K562 (cell line): ENCODE data around the gene OBSCN.

Experiments used
- DPF2 ChIP-seq: fragments of 450-650 bp; IDR thresholded peaks from 2 replicates; pipeline ENCODE4 v1.6.1; 2016
- EZH2 ChIP-seq: IDR thresholded peaks from 2 replicates; pipeline ENCODE4 v1.6.1; 2012; ENCODE audit warnings: low read depth, mild to moderate bottlenecking, inconsistent platforms, low read length, borderline replicate concordance
- MAFK ChIP-seq: IDR thresholded peaks from 2 replicates; pipeline ENCODE4 v1.6.1; 2011; ENCODE audit warnings: low read length, improper control_type of control experiment
- MTA3 ChIP-seq: fragments of 450-650 bp; formaldehyde crosslinking; IDR thresholded peaks from 2 replicates; pipeline ENCODE4 v1.6.1; 2017; ENCODE audit warnings: mild to moderate bottlenecking, borderline replicate concordance
- SP2 ChIP-seq: IDR thresholded peaks from 2 replicates; pipeline ENCODE4 v1.6.1; 2011; ENCODE audit warnings: mild to moderate bottlenecking, low read depth, low read length, moderate library complexity; ENCODE audit not compliant: poor library complexity, severe bottlenecking; ENCODE audit errors: extremely low read depth
- TF ChIP-seq, protein P1 (sequence below): fragments of 450-650 bp; formaldehyde crosslinking; IDR thresholded peaks from 2 replicates; pipeline ENCODE4 v1.4.0; 2020; ENCODE audit warnings: mild to moderate bottlenecking, moderate library complexity
- TF ChIP-seq, protein P2 (sequence below), 3 experiments: IDR thresholded peaks in 2 of 3; conservative IDR thresholded peaks in 1 of 3; 2 replicates each; pipeline ENCODE4 v1.5.1; 2011 to 2012; ENCODE audit warnings: low read length in 3 of 3, mild to moderate bottlenecking in 3 of 3, control low read depth in 2 of 3, improper control_type of control experiment in 1 of 3, inconsistent platforms in 1 of 3, low read depth in 1 of 3, mixed read lengths in 1 of 3, moderate library complexity in 1 of 3; ENCODE audit not compliant: insufficient read depth in 2 of 3

DNA sequence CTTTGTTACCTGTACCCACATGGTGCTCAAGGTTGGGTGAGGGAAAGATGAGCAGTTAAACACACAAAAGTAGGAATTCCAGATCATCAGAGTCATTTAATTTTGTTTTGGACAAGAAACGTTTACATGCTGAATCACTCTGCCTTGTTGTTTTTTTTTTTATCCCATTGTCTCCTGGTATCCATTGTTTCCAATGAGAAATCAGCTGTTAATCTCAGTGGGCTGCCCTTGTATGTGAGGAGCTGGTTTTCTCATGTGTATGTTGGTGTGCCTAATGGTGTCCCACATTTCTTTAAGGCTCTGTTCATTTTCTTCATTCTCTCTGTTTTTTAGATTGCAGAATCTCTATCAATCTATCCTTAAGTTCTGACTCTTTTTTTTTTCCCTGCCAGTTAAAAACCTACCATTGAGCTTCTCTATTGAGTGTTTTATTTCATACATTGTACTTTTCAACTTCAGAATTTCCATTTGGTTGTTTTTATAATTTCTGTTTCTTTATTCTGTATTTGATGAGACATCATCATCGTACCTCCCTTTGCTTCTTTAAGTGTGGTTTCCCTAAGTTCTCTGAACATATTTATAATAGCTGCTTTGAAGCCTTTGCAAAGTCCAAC is 8.8 kb upstream of the OBSCN start:
- TF ChIP-seq, protein P1, sequence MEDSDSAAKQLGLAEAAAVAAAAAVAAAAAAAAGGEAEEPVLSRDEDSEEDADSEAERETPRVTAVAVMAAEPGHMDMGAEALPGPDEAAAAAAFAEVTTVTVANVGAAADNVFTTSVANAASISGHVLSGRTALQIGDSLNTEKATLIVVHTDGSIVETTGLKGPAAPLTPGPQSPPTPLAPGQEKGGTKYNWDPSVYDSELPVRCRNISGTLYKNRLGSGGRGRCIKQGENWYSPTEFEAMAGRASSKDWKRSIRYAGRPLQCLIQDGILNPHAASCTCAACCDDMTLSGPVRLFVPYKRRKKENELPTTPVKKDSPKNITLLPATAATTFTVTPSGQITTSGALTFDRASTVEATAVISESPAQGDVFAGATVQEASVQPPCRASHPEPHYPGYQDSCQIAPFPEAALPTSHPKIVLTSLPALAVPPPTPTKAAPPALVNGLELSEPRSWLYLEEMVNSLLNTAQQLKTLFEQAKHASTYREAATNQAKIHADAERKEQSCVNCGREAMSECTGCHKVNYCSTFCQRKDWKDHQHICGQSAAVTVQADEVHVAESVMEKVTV (CRISPR knock-in tag) = no peak
- peak; percentile 81 for TF ChIP-seq DPF2
- TF ChIP-seq, protein P2, sequence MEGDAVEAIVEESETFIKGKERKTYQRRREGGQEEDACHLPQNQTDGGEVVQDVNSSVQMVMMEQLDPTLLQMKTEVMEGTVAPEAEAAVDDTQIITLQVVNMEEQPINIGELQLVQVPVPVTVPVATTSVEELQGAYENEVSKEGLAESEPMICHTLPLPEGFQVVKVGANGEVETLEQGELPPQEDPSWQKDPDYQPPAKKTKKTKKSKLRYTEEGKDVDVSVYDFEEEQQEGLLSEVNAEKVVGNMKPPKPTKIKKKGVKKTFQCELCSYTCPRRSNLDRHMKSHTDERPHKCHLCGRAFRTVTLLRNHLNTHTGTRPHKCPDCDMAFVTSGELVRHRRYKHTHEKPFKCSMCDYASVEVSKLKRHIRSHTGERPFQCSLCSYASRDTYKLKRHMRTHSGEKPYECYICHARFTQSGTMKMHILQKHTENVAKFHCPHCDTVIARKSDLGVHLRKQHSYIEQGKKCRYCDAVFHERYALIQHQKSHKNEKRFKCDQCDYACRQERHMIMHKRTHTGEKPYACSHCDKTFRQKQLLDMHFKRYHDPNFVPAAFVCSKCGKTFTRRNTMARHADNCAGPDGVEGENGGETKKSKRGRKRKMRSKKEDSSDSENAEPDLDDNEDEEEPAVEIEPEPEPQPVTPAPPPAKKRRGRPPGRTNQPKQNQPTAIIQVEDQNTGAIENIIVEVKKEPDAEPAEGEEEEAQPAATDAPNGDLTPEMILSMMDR (IDR thresholded peaks at IDR 0.05 in 2 of 3, conservative IDR thresholded peaks at IDR 0.05 in 1 of 3; ENCODE audit: insufficient read depth in 2 of 3, low read depth in 1 of 3, low read length in 3 of 3) = no peak
- TF ChIP-seq MTA3 = peak; percentile 89
- TF ChIP-seq EZH2 = no peak
- no peak for TF ChIP-seq SP2
- TF ChIP-seq MAFK = no peak
